ENCODE results near the gene TMEM258. TPM values are rescaled to one million over a fixed set of nuclear protein-coding genes. Genes with fewer than 3 reads are reported as not detected.

Gene TMEM258
- polyA plus RNA-seq, 4 donors: 116 to 211 (median 189) TPM

DNA sequence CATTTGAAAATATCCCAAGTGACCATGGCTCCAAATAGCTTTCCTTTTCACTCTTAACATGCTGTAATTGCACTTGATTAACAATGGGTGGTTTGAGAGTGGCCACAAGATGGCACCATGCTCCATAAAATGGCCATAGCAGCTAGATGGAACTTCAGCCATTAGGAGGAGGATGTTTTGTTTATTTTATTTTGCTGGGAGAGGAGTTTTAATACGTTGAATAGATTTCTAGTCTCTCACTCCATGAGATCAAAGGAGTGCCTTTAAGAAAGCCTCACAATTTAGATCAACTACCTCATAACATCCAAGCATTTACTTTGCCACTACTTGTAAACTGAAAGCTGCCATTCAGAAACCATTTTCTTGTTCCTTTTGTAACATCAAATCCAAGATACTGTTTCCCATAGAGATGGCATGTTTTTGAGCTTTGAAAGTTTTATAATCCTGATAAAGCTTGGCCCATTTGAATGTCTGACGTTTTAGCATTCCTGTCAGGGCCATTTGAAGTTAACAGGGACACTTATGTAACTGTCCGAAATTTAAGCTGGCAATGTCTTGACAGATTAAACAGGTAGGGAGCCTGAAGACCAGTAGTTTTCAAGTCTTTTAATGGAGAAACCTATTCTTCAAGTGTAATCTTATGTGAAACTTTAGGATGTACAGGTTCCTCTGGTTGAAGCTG, 5.0 kb upstream of the TMEM258 start:
- Histone ChIP-seq H3K27me3 (ENCODE audit: control insufficient read depth in 3 of 3, insufficient read depth in 3 of 3, low read length in 3 of 3) (no peaks in the 10 kb centered on the region), H3K4me3 (ENCODE audit: low read depth in 1 of 3, low read length in 3 of 3) (no peak overlapping the region), H3K4me1 (ENCODE audit: control insufficient read depth in 3 of 3, insufficient read depth in 2 of 3, low read depth in 1 of 3, low read length in 2 of 3) (peaks cover 0 to 12% (median 0%) of the 10 kb centered on the region in 3 donors), H3K27ac (ENCODE audit: low read depth in 1 of 3, low read length in 2 of 3) (no peak overlapping the region), H3K36me3 (ENCODE audit: control insufficient read depth in 3 of 3, insufficient read depth in 2 of 3, low read depth in 1 of 3, low read length in 3 of 3) (peaks cover 0 to 23% (median 0%) of the 10 kb centered on the region in 3 donors), H3K9me3 (ENCODE audit: control insufficient read depth in 2 of 2, insufficient read depth in 1 of 2, low read depth in 1 of 2, low read length in 1 of 2) (no peaks in the 10 kb centered on the region)
- FAIRE-seq (no peak), DNase-seq (peak; percentile 84 to 88)
- WGBS, 3 donors: 41 to 43% (median 42%) methylated on average over 3 of the region's 3 CpGs

GRCh38 chr11:61795876-61796526, 3.6 kb upstream of the TMEM258 start:
- Histone ChIP-seq H3K4me3 (ENCODE audit: low read depth in 1 of 3, low read length in 3 of 3) (no peak overlapping the region), H3K27ac (ENCODE audit: low read depth in 1 of 3, low read length in 2 of 3) (no peak overlapping the region), H3K4me1 (ENCODE audit: control insufficient read depth in 3 of 3, insufficient read depth in 2 of 3, low read depth in 1 of 3, low read length in 2 of 3) (peaks cover 0 to 18% (median 0%) of the 10 kb centered on the region in 3 donors), H3K9me3 (ENCODE audit: control insufficient read depth in 2 of 2, insufficient read depth in 1 of 2, low read depth in 1 of 2, low read length in 1 of 2) (no peaks in the 10 kb centered on the region), H3K36me3 (ENCODE audit: control insufficient read depth in 3 of 3, insufficient read depth in 2 of 3, low read depth in 1 of 3, low read length in 3 of 3) (peaks cover 0 to 20% (median 0%) of the 10 kb centered on the region in 3 donors), H3K27me3 (ENCODE audit: control insufficient read depth in 3 of 3, insufficient read depth in 3 of 3, low read length in 3 of 3) (no peaks in the 10 kb centered on the region)
- WGBS, 3 donors: 91 to 96% (median 92%) methylated on average over 18 of the region's 18 CpGs
- no peak for FAIRE-seq
- no peak for DNase-seq

DNA sequence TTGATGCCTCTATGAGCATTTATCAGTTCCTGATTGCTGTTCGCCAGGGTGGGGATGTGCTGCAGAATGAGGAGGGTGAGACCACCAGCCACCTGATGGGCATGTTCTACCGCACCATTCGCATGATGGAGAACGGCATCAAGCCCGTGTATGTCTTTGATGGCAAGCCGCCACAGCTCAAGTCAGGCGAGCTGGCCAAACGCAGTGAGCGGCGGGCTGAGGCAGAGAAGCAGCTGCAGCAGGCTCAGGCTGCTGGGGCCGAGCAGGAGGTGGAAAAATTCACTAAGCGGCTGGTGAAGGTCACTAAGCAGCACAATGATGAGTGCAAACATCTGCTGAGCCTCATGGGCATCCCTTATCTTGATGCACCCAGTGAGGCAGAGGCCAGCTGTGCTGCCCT, 3.1 kb upstream of the TMEM258 start:
- Histone ChIP-seq H3K9me3 (ENCODE audit: control insufficient read depth in 2 of 2, insufficient read depth in 1 of 2, low read depth in 1 of 2, low read length in 1 of 2) (no peaks in the 10 kb centered on the region), H3K4me1 (ENCODE audit: control insufficient read depth in 3 of 3, insufficient read depth in 2 of 3, low read depth in 1 of 3, low read length in 2 of 3) (peaks cover 0 to 18% (median 0%) of the 10 kb centered on the region in 3 donors), H3K4me3 (ENCODE audit: low read depth in 1 of 3, low read length in 3 of 3) (no peak overlapping the region), H3K36me3 (ENCODE audit: control insufficient read depth in 3 of 3, insufficient read depth in 2 of 3, low read depth in 1 of 3, low read length in 3 of 3) (peaks cover 0 to 23% (median 0%) of the 10 kb centered on the region in 3 donors), H3K27ac (ENCODE audit: low read depth in 1 of 3, low read length in 2 of 3) (no peak overlapping the region), H3K27me3 (ENCODE audit: control insufficient read depth in 3 of 3, insufficient read depth in 3 of 3, low read length in 3 of 3) (no peaks in the 10 kb centered on the region)
- WGBS, 3 donors: 84 to 87% (median 85%) methylated on average over 12 of the region's 12 CpGs
- FAIRE-seq (no peak), DNase-seq (no peak)

GRCh38 chr11:61794579-61794978, 2.2 kb upstream of the TMEM258 start:
- Histone ChIP-seq H3K4me1 (ENCODE audit: control insufficient read depth in 3 of 3, insufficient read depth in 2 of 3, low read depth in 1 of 3, low read length in 2 of 3) (peaks cover 0 to 18% (median 0%) of the 10 kb centered on the region in 3 donors), H3K4me3 (ENCODE audit: low read depth in 1 of 3, low read length in 3 of 3) (no peak overlapping the region), H3K9me3 (ENCODE audit: control insufficient read depth in 2 of 2, insufficient read depth in 1 of 2, low read depth in 1 of 2, low read length in 1 of 2) (no peaks in the 10 kb centered on the region), H3K27me3 (ENCODE audit: control insufficient read depth in 3 of 3, insufficient read depth in 3 of 3, low read length in 3 of 3) (no peaks in the 10 kb centered on the region), H3K27ac (ENCODE audit: low read depth in 1 of 3, low read length in 2 of 3) (no peak overlapping the region), H3K36me3 (ENCODE audit: control insufficient read depth in 3 of 3, insufficient read depth in 2 of 3, low read depth in 1 of 3, low read length in 3 of 3) (peaks cover 0 to 30% (median under 1%) of the 10 kb centered on the region in 3 donors)
- FAIRE-seq (no peak), DNase-seq (no peak)
- 86 to 89% (median 86%) methylated on average over 4 of the region's 4 CpGs for WGBS, 3 donors

DNA sequence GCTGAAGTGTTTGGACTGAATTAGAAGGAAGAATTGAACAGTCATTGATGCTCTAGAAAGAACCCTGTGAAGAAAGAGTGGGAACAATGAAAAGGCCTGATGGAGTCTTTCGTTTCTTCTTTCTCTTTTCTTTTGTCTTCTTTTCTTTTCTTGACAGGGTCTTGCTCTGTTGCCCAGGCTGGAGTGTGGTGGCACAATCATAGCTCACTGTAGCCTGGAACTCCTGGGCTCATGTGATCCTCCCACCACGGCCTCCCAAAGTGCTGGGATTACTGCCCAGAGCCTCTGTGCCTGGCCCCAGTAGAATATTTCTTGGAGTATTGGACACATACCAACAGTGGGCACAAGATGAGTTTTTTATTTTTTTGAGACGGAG, 1.4 kb upstream of the TMEM258 start:
- WGBS, 3 donors: 31 to 56% (median 44%) methylated on average over 3 of the region's 3 CpGs
- no peaks in the 10 kb centered on the region for H3K9me3 ChIP-seq (ENCODE audit: control insufficient read depth in 2 of 2, insufficient read depth in 1 of 2, low read depth in 1 of 2, low read length in 1 of 2)
- no peak for DNase-seq
- FAIRE-seq: no peak
- no peak overlapping the region for H3K27ac ChIP-seq (ENCODE audit: low read depth in 1 of 3, low read length in 2 of 3)
- peaks cover 0 to 18% (median 0%) of the 10 kb centered on the region in 3 donors for H3K4me1 ChIP-seq (ENCODE audit: control insufficient read depth in 3 of 3, insufficient read depth in 2 of 3, low read depth in 1 of 3, low read length in 2 of 3)
- peaks cover 0 to 38% (median 2%) of the 10 kb centered on the region in 3 donors for H3K36me3 ChIP-seq (ENCODE audit: control insufficient read depth in 3 of 3, insufficient read depth in 2 of 3, low read depth in 1 of 3, low read length in 3 of 3)
- H3K27me3 ChIP-seq (ENCODE audit: control insufficient read depth in 3 of 3, insufficient read depth in 3 of 3, low read length in 3 of 3): no peaks in the 10 kb centered on the region
- H3K4me3 ChIP-seq (ENCODE audit: low read depth in 1 of 3, low read length in 3 of 3): peak overlapping the region in 1 of 3 donors; percentile 80

DNA sequence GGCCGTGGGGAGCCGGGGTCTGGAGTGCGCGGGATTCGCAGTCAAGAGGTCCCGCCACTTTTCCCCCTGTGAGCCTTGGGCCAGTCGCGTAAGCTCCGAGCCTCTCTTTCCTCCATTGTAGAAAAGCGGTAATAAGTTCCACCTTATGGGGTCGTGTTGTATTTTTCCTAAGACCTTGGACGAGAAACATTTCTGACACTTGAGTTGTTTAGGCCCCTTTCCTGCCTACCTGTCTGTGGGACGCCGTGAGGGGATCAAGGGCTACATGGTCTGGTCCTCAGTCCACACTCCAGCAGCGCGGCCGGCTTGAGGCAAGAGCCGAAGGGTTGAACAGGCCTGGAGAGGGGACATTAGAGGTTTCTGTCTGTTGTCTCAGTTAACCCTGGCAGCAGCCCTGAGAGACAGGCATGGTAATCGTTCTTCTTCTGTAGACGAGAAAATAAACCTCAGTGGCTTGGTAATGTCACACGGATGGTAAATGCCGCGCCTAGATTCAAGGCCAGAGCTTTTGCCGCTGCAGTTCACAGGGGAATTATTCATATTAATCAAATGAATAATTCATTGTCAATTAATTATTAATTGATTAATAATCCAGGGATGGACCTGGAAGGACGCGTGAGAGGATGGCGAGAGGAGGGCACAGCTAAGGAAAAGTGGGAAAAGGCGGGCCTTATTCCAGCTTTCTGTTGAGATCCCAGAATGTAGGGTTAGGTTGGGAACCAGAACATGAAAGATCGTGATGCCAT, 857 bp upstream of the TMEM258 start:
- peaks cover 0 to 18% (median 0%) of the 10 kb centered on the region in 3 donors for H3K4me1 ChIP-seq (ENCODE audit: control insufficient read depth in 3 of 3, insufficient read depth in 2 of 3, low read depth in 1 of 3, low read length in 2 of 3)
- peak overlapping the region; percentile 56 to 81 (median 80) for H3K4me3 ChIP-seq (ENCODE audit: low read depth in 1 of 3, low read length in 3 of 3)
- FAIRE-seq (no peak), DNase-seq (no peak)
- no peaks in the 10 kb centered on the region for H3K9me3 ChIP-seq (ENCODE audit: control insufficient read depth in 2 of 2, insufficient read depth in 1 of 2, low read depth in 1 of 2, low read length in 1 of 2)
- peaks cover 2 to 43% (median 4%) of the 10 kb centered on the region in 3 donors for H3K36me3 ChIP-seq (ENCODE audit: control insufficient read depth in 3 of 3, insufficient read depth in 2 of 3, low read depth in 1 of 3, low read length in 3 of 3)
- 2 to 3% (median 3%) methylated on average over 29 of the region's 29 CpGs for WGBS, 3 donors
- H3K27me3 ChIP-seq (ENCODE audit: control insufficient read depth in 3 of 3, insufficient read depth in 3 of 3, low read length in 3 of 3): no peaks in the 10 kb centered on the region
- peak overlapping the region in 2 of 3 donors; percentile 96 to 99 for H3K27ac ChIP-seq (ENCODE audit: low read depth in 1 of 3, low read length in 2 of 3)

DNA sequence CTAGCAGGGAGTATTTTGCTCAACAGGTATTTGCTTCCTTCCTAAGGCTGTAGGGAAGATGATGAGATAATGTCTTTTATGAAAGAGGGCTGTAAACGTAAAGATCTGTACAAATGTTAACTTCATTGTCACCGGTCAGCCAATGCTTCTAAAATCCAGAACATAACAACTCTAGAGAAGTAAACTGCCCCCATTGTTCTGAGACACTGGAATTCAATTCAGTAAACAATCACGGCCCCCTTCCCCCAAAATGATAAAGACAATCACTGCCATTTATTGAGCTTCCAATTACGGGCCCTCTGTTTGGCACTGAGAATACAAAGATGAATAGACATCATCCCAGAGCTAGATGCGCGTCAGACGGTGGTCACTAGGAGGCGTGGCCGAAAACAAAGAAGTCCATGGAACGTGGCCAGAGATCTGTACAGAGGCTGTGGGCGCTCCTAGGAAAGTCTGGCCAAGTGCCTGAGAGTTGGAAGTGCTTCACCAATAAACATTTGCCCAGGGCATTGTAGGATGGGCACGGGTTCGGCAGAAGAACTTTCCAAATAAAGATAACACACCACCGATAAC, 576 bp downstream of the TMEM258 start:
- peak overlapping the region; percentile 72 to 99 (median 96) for H3K27ac ChIP-seq (ENCODE audit: low read depth in 1 of 3, low read length in 2 of 3)
- H3K36me3 ChIP-seq (ENCODE audit: control insufficient read depth in 3 of 3, insufficient read depth in 2 of 3, low read depth in 1 of 3, low read length in 3 of 3): peaks cover 2 to 54% (median 5%) of the 10 kb centered on the region in 3 donors
- DNase-seq (peak; percentile 53 to 86), FAIRE-seq (no peak)
- 1 to 3% (median 2%) methylated on average over 14 of the region's 14 CpGs for WGBS, 3 donors
- no peaks in the 10 kb centered on the region for H3K27me3 ChIP-seq (ENCODE audit: control insufficient read depth in 3 of 3, insufficient read depth in 3 of 3, low read length in 3 of 3)
- peaks cover 0 to 15% (median 0%) of the 10 kb centered on the region in 3 donors for H3K4me1 ChIP-seq (ENCODE audit: control insufficient read depth in 3 of 3, insufficient read depth in 2 of 3, low read depth in 1 of 3, low read length in 2 of 3)
- H3K9me3 ChIP-seq (ENCODE audit: control insufficient read depth in 2 of 2, insufficient read depth in 1 of 2, low read depth in 1 of 2, low read length in 1 of 2): no peaks in the 10 kb centered on the region
- H3K4me3 ChIP-seq (ENCODE audit: low read depth in 1 of 3, low read length in 3 of 3): peak overlapping the region; percentile 56 to 81 (median 80)

GRCh38 chr11:61787928-61788491, 4.4 kb downstream of the TMEM258 start:
- no peak for FAIRE-seq
- Histone ChIP-seq H3K36me3 (ENCODE audit: control insufficient read depth in 3 of 3, insufficient read depth in 2 of 3, low read depth in 1 of 3, low read length in 3 of 3) (peaks cover 8 to 78% (median 11%) of the 10 kb centered on the region in 3 donors), H3K4me1 (ENCODE audit: control insufficient read depth in 3 of 3, insufficient read depth in 2 of 3, low read depth in 1 of 3, low read length in 2 of 3) (peaks cover 0 to 6% (median 0%) of the 10 kb centered on the region in 3 donors)

More at GRCh38 chr11:61787928-61788491, 4.4 kb downstream of the TMEM258 start:
- WGBS, 3 donors: 36 to 47% (median 43%) methylated on average over 9 of the region's 9 CpGs
- no peaks in the 10 kb centered on the region for H3K9me3 ChIP-seq (ENCODE audit: control insufficient read depth in 2 of 2, insufficient read depth in 1 of 2, low read depth in 1 of 2, low read length in 1 of 2)
- DNase-seq: peak; percentile 65 to 82
- H3K4me3 ChIP-seq (ENCODE audit: low read depth in 1 of 3, low read length in 3 of 3): no peak overlapping the region
- H3K27me3 ChIP-seq (ENCODE audit: control insufficient read depth in 3 of 3, insufficient read depth in 3 of 3, low read length in 3 of 3): no peaks in the 10 kb centered on the region
- H3K27ac ChIP-seq (ENCODE audit: low read depth in 1 of 3, low read length in 2 of 3): no peak overlapping the region

Measured in small intestine (tissue), 7 donors.